ENCODE measurements around the gene CNTN3. TPM values are rescaled to one million over a fixed set of nuclear protein-coding genes. Genes with fewer than 3 reads are reported as not detected.

The CNTN3 gene
- not detected for total RNA-seq
- polyA plus RNA-seq: not detected

DNA sequence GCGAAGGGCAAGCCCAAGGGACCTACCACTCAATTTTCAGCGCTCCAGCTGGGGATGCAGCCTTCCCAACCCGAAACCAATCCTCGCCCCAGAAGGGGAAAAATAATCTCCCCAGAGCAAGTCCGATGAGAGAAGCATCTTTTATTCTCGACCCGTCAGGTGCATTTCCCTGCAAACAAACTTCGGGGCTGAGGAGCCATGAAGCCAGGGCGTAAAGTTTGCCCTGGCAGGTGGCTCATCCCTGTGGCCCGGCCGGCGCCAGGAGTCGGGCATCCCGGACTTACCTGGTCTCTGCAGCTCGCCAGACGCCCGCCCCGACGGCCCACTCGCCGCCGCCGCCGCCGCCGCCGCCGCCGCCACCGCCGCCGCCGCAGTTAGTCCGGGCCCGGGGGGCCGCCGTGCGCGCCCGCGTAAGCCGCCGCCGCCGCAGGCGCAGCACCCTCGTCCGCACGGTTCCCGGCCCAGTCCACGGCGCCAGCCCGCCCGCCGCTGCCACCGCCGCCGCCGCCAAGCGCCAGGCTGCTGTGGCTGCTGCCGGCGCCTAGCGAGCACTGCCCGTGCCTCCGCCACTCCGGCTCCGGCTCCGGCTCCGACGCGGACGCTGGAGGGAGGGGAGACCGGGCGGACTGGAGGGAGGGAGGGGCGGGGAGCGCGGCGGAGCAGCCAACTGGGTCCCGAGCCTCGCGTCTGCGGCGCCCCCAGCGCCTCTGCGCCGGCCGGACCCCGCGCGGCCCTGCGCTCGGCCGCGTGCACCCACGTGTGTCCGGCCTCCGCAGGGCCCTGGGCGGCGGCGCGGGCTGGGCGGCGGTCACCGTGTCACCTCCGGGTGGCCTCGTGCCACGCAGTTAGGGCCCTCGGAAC, at the start of gene CNTN3:
Gene CNTN3, minus strand, starts transcription at position 553 of the 861 bp plus-strand sequence. CDS start 93,547 bp downstream, outside the sequence.
- Histone ChIP-seq H3K4me1 (ENCODE audit: control insufficient read depth, insufficient read depth, low read length, poor library complexity, severe bottlenecking) (no peaks in the 10 kb centered on the region), H3K27me3 (ENCODE audit: control insufficient read depth, insufficient read depth, low read length) (no peaks in the 10 kb centered on the region), H3K9me3 (ENCODE audit: control insufficient read depth in 2 of 2, low read length in 2 of 2) (no peaks in the 10 kb centered on the region), H3K36me3 (ENCODE audit: control insufficient read depth, insufficient read depth, low read length) (no peaks in the 10 kb centered on the region), H3K4me3 (ENCODE audit: low read depth, low read length) (no peak within 1 kb of the TSS), H3K27ac (ENCODE audit: insufficient read depth, low read length, poor library complexity, severe bottlenecking) (no peak within 1 kb of the TSS)
- ATAC-seq (ENCODE audit: low read depth in 2 of 2): no peak
- peaks cover 8% of the 10 kb centered on the region for H3K27me3 Mint-ChIP-seq
- H3K9me3 Mint-ChIP-seq: peaks cover 0 to 8% (median 3%) of the 10 kb centered on the region in 7 donors
- H3K4me1 Mint-ChIP-seq: no peaks in the 10 kb centered on the region
- no peaks in the 10 kb centered on the region for H3K36me3 Mint-ChIP-seq
- H3K4me3 Mint-ChIP-seq: no peak within 1 kb of the TSS
- no peak for DNase-seq
- H3K27ac Mint-ChIP-seq: no peak within 1 kb of the TSS

DNA sequence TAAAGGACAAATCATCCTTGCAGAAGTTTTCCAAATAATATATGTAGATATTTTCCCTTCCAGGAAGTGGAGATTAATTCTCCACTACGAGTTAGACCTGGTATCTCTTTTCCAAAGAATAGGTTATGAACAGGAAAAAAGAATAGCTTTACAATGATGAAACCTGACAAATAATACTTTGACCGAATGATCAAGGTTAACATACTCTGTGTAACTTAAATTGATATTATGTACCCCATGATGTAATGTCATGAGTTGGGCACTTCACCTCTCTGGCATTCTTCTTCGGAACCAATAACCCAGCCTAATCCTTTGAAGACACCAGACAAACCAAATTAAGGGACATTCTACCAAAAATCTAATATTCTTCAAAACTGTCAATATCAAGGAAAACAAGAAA, 48.7 kb upstream of the CNTN3 start:
- Mint-ChIP-seq H3K4me1 (no peaks in the 10 kb centered on the region), H3K27me3 (no peaks in the 10 kb centered on the region), H3K9me3 (peaks cover 0 to 22% (median 7%) of the 10 kb centered on the region in 7 donors), H3K36me3 (no peaks in the 10 kb centered on the region), H3K4me3 (no peak overlapping the region), H3K27ac (no peak overlapping the region)
- no peak overlapping the region for H3K27ac ChIP-seq (ENCODE audit: insufficient read depth, low read length, poor library complexity, severe bottlenecking)
- no peaks in the 10 kb centered on the region for H3K4me1 ChIP-seq (ENCODE audit: control insufficient read depth, insufficient read depth, low read length, poor library complexity, severe bottlenecking)
- DNase-seq (no peak), ATAC-seq (ENCODE audit: low read depth in 2 of 2) (no peak)
- no peaks in the 10 kb centered on the region for H3K27me3 ChIP-seq (ENCODE audit: control insufficient read depth, insufficient read depth, low read length)
- no peaks in the 10 kb centered on the region for H3K36me3 ChIP-seq (ENCODE audit: control insufficient read depth, insufficient read depth, low read length)
- no peak overlapping the region for H3K4me3 ChIP-seq (ENCODE audit: low read depth, low read length)
- no peaks in the 10 kb centered on the region for H3K9me3 ChIP-seq (ENCODE audit: control insufficient read depth in 2 of 2, low read length in 2 of 2)

DNA sequence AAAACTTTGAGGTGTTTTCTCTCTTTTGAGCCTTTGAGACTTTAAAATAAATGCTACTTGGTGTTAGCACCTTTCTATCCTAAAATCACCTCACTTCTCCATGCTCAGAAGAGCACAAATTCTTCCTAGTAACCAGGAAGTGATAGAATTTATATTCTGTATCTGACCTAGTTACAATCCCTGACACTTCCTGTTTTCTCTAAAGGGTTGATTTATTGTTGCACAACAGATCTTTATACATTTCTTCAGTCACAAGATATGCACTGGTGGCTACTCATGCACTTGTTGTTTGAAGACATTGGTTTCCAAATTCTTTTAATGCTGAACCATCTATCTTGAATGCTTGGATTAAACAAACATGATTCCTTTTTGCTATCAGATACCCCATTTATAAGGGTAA, 47.2 kb upstream of the CNTN3 start:
- no peak overlapping the region for H3K27ac ChIP-seq (ENCODE audit: insufficient read depth, low read length, poor library complexity, severe bottlenecking)
- no peaks in the 10 kb centered on the region for H3K4me1 Mint-ChIP-seq
- H3K9me3 ChIP-seq (ENCODE audit: control insufficient read depth in 2 of 2, low read length in 2 of 2): no peaks in the 10 kb centered on the region
- DNase-seq (no peak), ATAC-seq (ENCODE audit: low read depth in 2 of 2) (no peak)
- H3K4me1 ChIP-seq (ENCODE audit: control insufficient read depth, insufficient read depth, low read length, poor library complexity, severe bottlenecking): no peaks in the 10 kb centered on the region
- no peak overlapping the region for H3K27ac Mint-ChIP-seq
- no peaks in the 10 kb centered on the region for H3K27me3 Mint-ChIP-seq
- H3K36me3 ChIP-seq (ENCODE audit: control insufficient read depth, insufficient read depth, low read length): no peaks in the 10 kb centered on the region
- peaks cover 0 to 16% (median 4%) of the 10 kb centered on the region in 7 donors for H3K9me3 Mint-ChIP-seq
- no peak overlapping the region for H3K4me3 Mint-ChIP-seq
- no peaks in the 10 kb centered on the region for H3K27me3 ChIP-seq (ENCODE audit: control insufficient read depth, insufficient read depth, low read length)
- no peak overlapping the region for H3K4me3 ChIP-seq (ENCODE audit: low read depth, low read length)
- H3K36me3 Mint-ChIP-seq: no peaks in the 10 kb centered on the region

DNA sequence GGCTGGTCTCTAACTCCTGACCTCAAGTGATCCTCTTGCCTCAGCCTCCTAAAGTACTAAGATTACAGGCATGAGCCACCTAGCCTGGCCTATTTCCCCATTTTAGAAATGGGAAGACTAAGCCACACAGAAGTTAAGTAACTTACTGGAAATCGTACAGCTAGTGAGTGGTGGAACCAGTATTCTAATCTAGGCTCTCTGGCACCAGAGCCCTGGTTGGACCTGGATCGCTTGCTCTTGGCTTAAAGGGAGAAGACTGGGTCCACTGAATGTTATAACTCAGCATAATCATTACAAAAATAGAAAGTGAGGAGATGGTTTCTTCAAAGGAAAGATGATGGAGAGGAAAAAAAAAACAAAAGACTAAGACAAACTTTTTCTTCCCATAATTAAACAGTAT, 37.4 kb upstream of the CNTN3 start:
- no peak for ATAC-seq (ENCODE audit: low read depth in 2 of 2)
- H3K27ac Mint-ChIP-seq: no peak overlapping the region
- H3K4me1 Mint-ChIP-seq: no peaks in the 10 kb centered on the region
- Histone ChIP-seq H3K36me3 (ENCODE audit: control insufficient read depth, insufficient read depth, low read length) (no peaks in the 10 kb centered on the region), H3K27me3 (ENCODE audit: control insufficient read depth, insufficient read depth, low read length) (no peaks in the 10 kb centered on the region), H3K27ac (ENCODE audit: insufficient read depth, low read length, poor library complexity, severe bottlenecking) (no peak overlapping the region), H3K4me1 (ENCODE audit: control insufficient read depth, insufficient read depth, low read length, poor library complexity, severe bottlenecking) (no peaks in the 10 kb centered on the region), H3K4me3 (ENCODE audit: low read depth, low read length) (no peak overlapping the region), H3K9me3 (ENCODE audit: control insufficient read depth in 2 of 2, low read length in 2 of 2) (no peaks in the 10 kb centered on the region)
- no peaks in the 10 kb centered on the region for H3K36me3 Mint-ChIP-seq
- no peak for DNase-seq
- H3K9me3 Mint-ChIP-seq: peaks cover 0 to 14% (median 7%) of the 10 kb centered on the region in 7 donors
- H3K27me3 Mint-ChIP-seq: no peaks in the 10 kb centered on the region
- no peak overlapping the region for H3K4me3 Mint-ChIP-seq

DNA sequence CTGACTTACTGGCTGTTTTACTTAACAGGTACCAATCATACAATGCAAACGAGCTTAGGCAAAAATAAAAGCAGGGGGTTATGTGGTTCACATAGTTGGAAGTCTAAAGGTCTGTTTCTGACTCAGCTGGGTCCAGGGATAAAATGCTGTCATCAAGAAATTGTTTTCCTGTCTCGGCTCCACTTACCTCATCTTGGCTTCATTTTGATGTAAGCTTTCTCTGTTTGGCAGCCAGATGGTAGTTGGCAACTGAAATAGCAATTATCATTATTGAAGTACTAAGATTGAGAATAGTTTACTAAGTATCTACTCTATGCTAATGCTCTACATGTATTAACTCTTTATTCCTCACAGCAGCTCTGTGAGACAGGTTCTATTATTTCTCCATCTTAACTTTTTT, 36.8 kb upstream of the CNTN3 start:
- peaks cover 0 to 14% (median 7%) of the 10 kb centered on the region in 7 donors for H3K9me3 Mint-ChIP-seq
- Histone ChIP-seq H3K27ac (ENCODE audit: insufficient read depth, low read length, poor library complexity, severe bottlenecking) (no peak overlapping the region), H3K9me3 (ENCODE audit: control insufficient read depth in 2 of 2, low read length in 2 of 2) (no peaks in the 10 kb centered on the region), H3K4me1 (ENCODE audit: control insufficient read depth, insufficient read depth, low read length, poor library complexity, severe bottlenecking) (no peaks in the 10 kb centered on the region), H3K27me3 (ENCODE audit: control insufficient read depth, insufficient read depth, low read length) (no peaks in the 10 kb centered on the region), H3K4me3 (ENCODE audit: low read depth, low read length) (no peak overlapping the region), H3K36me3 (ENCODE audit: control insufficient read depth, insufficient read depth, low read length) (no peaks in the 10 kb centered on the region)
- DNase-seq (no peak), ATAC-seq (ENCODE audit: low read depth in 2 of 2) (no peak)
- H3K4me1 Mint-ChIP-seq: no peaks in the 10 kb centered on the region
- no peak overlapping the region for H3K27ac Mint-ChIP-seq
- no peaks in the 10 kb centered on the region for H3K27me3 Mint-ChIP-seq
- H3K36me3 Mint-ChIP-seq: no peaks in the 10 kb centered on the region
- H3K4me3 Mint-ChIP-seq: no peak overlapping the region

DNA sequence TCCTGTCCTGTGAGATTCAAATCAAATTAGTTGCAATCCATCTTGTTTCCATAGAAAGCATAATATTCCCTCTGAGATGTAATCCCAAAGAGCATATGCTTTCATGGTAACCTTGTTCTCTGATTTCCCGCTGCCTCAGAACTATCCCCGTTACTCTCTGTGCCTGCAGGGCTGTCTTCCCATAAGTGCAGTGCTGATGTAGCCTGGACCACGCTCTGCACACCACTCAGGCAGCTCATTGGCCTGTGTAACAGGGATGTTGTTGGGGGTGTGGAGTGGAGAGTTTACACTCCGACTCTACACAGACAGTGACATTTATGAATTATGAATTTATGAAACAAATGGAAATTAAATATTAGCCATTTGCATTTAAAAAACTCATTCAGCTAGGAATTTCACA, 33.6 kb upstream of the CNTN3 start:
- H3K36me3 ChIP-seq (ENCODE audit: control insufficient read depth, insufficient read depth, low read length): no peaks in the 10 kb centered on the region
- no peak for ATAC-seq (ENCODE audit: low read depth in 2 of 2)
- H3K36me3 Mint-ChIP-seq: no peaks in the 10 kb centered on the region
- no peaks in the 10 kb centered on the region for H3K27me3 Mint-ChIP-seq
- H3K27ac Mint-ChIP-seq: no peak overlapping the region
- H3K9me3 ChIP-seq (ENCODE audit: control insufficient read depth in 2 of 2, low read length in 2 of 2): no peaks in the 10 kb centered on the region
- no peak overlapping the region for H3K4me3 ChIP-seq (ENCODE audit: low read depth, low read length)
- DNase-seq: no peak
- peaks cover 0 to 19% (median 8%) of the 10 kb centered on the region in 7 donors for H3K9me3 Mint-ChIP-seq
- H3K27me3 ChIP-seq (ENCODE audit: control insufficient read depth, insufficient read depth, low read length): no peaks in the 10 kb centered on the region
- H3K4me3 Mint-ChIP-seq: no peak overlapping the region
- H3K27ac ChIP-seq (ENCODE audit: insufficient read depth, low read length, poor library complexity, severe bottlenecking): no peak overlapping the region
- H3K4me1 ChIP-seq (ENCODE audit: control insufficient read depth, insufficient read depth, low read length, poor library complexity, severe bottlenecking): no peaks in the 10 kb centered on the region
- H3K4me1 Mint-ChIP-seq: no peaks in the 10 kb centered on the region

DNA sequence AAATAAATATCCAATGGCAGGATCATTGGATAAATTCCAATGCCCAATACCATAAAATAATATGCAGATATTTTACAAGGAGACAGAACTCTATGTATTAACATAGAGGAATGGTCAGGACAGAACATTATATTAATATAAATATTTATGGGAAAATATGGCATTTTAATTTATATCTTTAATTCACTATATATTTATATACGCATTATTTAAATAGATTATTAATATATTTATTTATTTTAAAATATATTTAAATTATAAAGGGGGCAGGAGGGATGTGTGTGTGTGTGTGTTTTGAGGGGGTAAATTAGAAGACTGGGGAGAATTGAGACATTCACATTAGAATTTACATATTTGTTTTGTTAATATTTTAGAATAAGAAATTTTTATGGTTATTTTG, 31.6 kb upstream of the CNTN3 start:
- ATAC-seq (ENCODE audit: low read depth in 2 of 2): no peak
- Histone ChIP-seq H3K36me3 (ENCODE audit: control insufficient read depth, insufficient read depth, low read length) (no peaks in the 10 kb centered on the region), H3K27ac (ENCODE audit: insufficient read depth, low read length, poor library complexity, severe bottlenecking) (no peak overlapping the region)

DNA sequence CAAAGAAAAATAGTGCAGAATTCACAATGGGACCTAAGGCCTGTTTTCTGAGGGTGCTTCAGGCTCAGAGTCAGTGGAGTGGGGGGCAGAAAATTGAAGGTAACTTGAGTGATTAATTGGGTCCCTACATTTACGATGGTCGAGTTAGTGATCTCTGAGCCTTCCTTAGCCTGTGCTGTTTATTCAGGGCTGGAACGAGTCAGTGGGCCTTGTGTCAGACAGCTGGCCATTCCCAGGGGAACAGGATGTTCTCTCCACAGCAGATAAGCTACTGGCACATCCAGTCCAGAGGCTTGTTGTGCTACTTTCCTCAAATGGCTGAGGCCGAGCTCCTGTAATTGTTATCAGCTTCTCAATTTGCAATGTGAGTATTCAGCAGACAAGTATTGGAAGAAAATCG, 29.2 kb upstream of the CNTN3 start:
- peaks cover under 1 to 16% (median 10%) of the 10 kb centered on the region in 7 donors for H3K9me3 Mint-ChIP-seq

More for the DNA sequence above, 31.6 kb upstream of the CNTN3 start:
- H3K27me3 ChIP-seq (ENCODE audit: control insufficient read depth, insufficient read depth, low read length): no peaks in the 10 kb centered on the region
- no peaks in the 10 kb centered on the region for H3K4me1 Mint-ChIP-seq
- H3K9me3 ChIP-seq (ENCODE audit: control insufficient read depth in 2 of 2, low read length in 2 of 2): peaks cover 0 to 1% of the 10 kb centered on the region in 2 experiments
- peaks cover 0 to 23% (median 8%) of the 10 kb centered on the region in 7 donors for H3K9me3 Mint-ChIP-seq
- no peak overlapping the region for H3K27ac Mint-ChIP-seq
- H3K27me3 Mint-ChIP-seq: no peaks in the 10 kb centered on the region
- H3K4me3 Mint-ChIP-seq: no peak overlapping the region
- H3K36me3 Mint-ChIP-seq: no peaks in the 10 kb centered on the region
- no peak for DNase-seq
- no peak overlapping the region for H3K4me3 ChIP-seq (ENCODE audit: low read depth, low read length)
- H3K4me1 ChIP-seq (ENCODE audit: control insufficient read depth, insufficient read depth, low read length, poor library complexity, severe bottlenecking): no peaks in the 10 kb centered on the region

More for the DNA sequence above, 29.2 kb upstream of the CNTN3 start:
- Mint-ChIP-seq H3K27ac (no peak overlapping the region), H3K4me3 (no peak overlapping the region), H3K36me3 (no peaks in the 10 kb centered on the region), H3K27me3 (no peaks in the 10 kb centered on the region), H3K4me1 (no peaks in the 10 kb centered on the region)
- ATAC-seq (ENCODE audit: low read depth in 2 of 2): no peak
- Histone ChIP-seq H3K36me3 (ENCODE audit: control insufficient read depth, insufficient read depth, low read length) (no peaks in the 10 kb centered on the region), H3K27me3 (ENCODE audit: control insufficient read depth, insufficient read depth, low read length) (no peaks in the 10 kb centered on the region), H3K4me1 (ENCODE audit: control insufficient read depth, insufficient read depth, low read length, poor library complexity, severe bottlenecking) (no peaks in the 10 kb centered on the region), H3K4me3 (ENCODE audit: low read depth, low read length) (no peak overlapping the region), H3K27ac (ENCODE audit: insufficient read depth, low read length, poor library complexity, severe bottlenecking) (no peak overlapping the region), H3K9me3 (ENCODE audit: control insufficient read depth in 2 of 2, low read length in 2 of 2) (peaks cover 2 to 7% of the 10 kb centered on the region in 2 experiments)
- DNase-seq: no peak

Data from CD4-positive, CD25-positive, alpha-beta regulatory T cell (primary cell).